HG03039 (cell line): ENCODE measurements around the gene JOSD2.

Experiments used
- ATAC-seq: cut with Tn5 transposase; IDR thresholded peaks from one replicate; pipeline ENCODE4 v1.9.1; 2021; ENCODE audit warnings: mild to moderate bottlenecking, moderate library complexity; ENCODE audit not compliant: unreplicated experiment

JOSD2 gene

DNA sequence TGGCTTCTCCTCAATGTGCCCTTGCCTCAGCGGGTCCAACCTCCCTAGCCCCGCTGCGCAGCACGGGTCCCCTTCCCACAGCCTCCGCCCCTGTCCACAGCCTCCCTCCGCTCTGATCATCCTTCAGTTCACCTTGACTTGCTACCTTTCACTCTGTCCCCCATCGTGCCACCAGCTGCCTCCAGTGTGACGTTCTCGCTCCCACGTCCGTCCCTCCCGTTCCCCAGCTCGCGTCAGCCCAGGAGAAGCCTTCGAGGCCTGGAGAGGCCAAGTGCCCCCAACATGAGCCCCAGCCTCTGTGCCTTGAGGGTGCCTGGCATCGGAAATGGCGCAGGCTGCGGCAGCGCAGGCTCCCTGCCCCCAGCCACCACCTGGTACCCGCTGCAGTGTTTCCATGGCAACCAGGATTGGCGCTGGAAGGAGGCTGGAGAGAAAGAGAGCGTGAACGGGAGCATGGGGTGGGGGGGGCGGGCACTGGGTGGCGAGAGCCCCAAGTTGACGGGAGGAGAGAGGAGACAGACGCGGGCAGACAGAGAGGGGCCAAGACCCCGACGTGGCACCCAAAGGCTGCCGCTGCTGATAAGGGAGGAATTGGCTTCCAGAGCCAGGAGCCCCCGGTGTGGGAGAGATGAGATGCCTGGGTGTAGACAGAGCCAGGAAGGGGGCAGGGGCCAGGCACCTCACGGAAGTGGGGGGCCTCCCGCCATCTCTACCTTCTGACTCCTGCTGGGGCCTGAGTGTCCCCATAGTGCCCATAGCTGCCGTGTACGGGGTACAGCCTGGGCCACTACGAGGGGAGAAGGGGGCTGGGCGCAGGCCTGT lies 3.6 kb upstream of the JOSD2 start:
- ATAC-seq: no peak

DNA sequence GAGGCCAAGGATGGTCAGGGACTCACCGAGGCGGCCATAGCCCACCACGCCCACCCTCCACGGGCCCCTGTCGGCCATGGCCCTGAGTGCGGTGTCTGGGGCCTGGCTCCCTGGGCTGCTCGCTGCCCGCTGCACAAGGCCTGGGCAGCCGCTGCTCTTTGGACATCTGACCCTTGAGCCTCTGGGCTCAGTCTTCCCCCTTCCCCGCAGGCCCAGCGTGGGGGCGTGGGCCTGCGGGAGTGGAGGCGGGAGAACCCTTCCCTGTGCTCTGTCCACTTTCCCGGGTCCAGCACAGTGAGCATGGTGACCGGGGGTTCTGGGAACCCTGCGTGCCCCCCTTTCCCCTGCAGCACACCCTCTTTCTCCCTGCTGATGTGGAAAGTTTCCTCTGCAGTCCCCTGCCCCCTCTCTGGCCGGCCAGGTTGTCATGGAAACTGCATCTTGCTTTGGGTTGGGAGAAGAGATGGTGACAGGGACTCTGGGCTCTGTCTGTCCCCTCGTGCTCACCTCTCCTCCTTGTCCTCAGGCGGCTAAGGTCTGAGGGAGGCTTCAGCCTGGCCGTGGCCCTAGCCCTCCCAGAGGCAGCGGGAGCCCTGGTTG lies 2.9 kb upstream of the JOSD2 start, which contains the start of gene ASPDH:
ASPDH (minus strand) TSS at position 168 of the 600 bp plus-strand sequence; CDS start at position 78, 90 bp downstream.
- no peak for ATAC-seq

DNA sequence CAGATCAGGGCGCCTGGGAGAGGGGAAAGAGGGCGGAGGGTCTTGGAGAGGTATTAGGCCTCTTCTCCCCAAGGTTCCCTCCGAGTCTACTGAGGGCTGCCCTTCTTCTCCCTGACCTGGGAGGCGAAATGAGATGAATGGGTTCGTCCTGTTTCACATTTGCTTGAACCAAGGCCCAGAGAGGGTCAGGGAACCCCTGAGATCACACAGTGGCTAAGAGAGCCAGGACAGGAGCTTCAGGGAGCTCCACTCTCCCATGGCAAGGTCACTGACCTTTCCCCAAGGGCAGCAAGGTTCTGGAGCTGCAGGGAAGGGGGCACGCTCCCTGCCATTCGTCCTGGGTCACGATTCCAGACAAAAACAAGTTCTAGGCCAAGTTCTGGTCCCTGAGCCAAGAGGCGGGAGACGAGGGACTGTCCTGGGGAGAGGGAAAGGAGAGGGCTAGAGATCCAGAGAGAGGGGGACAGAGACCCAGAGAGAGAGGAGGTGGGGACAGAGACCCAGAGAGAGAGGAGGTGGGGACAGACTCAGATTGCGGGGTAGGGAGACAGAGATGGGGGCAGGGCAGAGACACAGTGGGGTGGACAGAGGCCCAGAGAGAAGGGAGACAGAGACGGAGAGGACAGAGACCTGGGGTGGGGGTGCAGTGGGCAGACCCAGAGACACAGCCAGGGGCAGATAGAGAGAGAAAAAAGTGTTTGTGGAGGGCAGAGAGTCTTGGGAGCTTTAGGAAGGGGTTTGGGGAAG lies 2.2 kb upstream of the JOSD2 start:
- no peak for ATAC-seq

DNA sequence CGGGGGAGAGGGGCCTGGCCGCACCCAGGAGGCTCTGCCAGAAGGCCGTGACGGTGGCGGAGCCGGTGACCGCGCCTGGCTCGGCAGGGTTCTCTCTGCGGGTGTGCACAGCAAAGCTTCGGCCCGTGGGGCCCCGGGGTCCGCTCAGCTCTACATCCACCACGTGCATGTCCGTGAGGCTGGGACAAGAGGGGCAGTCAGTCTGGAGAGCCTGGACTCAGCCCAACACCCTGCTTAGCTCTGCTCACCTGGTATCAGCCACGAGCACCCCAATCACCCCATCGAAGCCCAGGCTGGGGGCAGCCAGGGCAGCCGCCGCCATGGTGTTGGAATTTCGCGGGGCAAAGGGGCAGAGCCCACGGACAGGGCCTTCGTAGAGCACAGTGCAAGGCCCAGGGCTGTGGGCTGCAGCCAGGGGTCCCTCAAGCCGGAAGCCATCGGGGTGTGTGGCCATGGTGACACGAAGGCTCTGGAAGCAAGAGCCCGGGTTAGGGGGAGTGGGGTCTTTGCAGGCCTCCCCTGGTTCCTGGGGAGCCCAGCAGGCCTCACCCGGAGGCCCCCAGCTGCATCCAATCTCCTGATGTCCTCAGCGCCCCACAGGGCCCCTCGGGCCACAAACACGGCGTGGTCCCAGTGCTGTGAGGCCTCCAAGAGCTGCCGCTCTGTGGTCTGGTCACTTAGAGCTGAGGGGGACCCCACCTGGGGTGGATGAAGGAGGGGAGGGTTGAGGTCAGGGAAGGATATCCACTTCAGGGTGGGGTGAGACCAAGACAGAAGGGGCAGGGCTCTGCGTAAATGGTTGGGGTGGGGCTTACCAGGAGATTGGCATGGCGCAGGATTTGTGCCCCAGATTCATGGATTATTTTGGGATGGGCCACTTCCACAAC lies 1.4 kb upstream of the JOSD2 start:
- no peak for ATAC-seq

GRCh38 chr19:50510700-50511068 lies 307 bp downstream of the JOSD2 start:
- no peak for ATAC-seq

GRCh38 chr19:50510121-50510670 lies 795 bp downstream of the JOSD2 start:
- ATAC-seq: no peak

GRCh38 chr19:50509366-50509765 lies 1.6 kb downstream of the JOSD2 start:
- no peak for ATAC-seq

GRCh38 chr19:50508843-50509190 lies 2.2 kb downstream of the JOSD2 start:
- ATAC-seq: no peak

DNA sequence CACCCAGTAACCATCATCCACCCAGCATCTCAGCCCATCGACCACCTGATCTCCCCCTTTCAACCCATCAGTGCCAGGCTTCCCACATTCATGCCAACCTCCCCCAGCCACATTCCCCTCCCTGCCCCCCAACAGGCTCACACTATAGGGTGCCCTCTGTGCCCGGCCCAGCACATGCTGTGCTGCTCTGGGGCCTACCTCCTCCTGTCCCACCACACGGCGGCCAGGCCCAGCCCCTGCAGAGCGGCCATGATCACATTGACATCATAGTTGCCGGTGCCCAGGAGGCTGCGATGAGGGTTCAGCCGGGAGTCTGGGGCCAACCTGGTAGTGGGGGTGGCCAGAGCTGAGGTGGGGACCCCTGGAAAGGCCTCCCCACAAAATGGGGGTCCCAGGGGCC lies 3.6 kb downstream of the JOSD2 start:
- ATAC-seq: no peak

GRCh38 chr19:50506700-50507099 lies 4.3 kb downstream of the JOSD2 start:
- ATAC-seq: no peak

DNA sequence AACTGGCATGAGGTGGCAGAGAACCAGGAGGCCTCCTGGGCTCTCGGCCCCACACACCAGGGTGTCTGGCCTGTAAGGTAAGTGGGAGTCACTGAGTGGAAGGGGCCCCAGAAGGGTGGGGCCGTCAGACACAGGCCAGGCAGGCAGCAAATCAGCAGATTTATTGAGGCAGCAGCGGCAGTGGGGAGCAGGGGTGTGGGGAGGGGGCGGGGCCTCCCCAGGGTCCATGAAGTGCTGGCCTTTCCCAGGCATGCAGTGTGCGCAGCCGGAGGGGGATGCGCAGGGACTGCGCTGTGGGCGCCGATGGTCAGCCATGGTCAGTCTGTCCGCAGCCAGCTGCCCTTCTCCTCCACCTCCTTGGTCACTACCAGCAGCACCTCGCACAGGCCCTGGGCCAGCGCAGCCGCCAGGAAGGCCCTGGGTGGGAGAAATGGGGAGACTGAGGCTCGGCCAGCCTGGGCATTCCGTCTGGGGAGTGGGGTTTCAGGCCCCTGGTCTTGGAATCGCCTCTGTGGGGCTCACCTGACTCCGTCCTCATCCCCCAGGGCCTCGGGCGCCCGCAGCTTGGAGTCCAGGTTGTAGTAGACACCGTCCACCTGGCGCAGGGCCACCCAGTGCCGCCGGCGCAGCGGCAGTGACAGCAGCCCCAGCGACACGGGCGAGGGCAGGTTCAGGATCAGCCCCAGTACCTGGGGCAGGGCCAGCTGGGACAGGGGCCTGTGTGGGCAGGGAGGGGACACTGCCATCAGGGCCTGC lies 5.0 kb downstream of the JOSD2 start:
- no peak for ATAC-seq

DNA sequence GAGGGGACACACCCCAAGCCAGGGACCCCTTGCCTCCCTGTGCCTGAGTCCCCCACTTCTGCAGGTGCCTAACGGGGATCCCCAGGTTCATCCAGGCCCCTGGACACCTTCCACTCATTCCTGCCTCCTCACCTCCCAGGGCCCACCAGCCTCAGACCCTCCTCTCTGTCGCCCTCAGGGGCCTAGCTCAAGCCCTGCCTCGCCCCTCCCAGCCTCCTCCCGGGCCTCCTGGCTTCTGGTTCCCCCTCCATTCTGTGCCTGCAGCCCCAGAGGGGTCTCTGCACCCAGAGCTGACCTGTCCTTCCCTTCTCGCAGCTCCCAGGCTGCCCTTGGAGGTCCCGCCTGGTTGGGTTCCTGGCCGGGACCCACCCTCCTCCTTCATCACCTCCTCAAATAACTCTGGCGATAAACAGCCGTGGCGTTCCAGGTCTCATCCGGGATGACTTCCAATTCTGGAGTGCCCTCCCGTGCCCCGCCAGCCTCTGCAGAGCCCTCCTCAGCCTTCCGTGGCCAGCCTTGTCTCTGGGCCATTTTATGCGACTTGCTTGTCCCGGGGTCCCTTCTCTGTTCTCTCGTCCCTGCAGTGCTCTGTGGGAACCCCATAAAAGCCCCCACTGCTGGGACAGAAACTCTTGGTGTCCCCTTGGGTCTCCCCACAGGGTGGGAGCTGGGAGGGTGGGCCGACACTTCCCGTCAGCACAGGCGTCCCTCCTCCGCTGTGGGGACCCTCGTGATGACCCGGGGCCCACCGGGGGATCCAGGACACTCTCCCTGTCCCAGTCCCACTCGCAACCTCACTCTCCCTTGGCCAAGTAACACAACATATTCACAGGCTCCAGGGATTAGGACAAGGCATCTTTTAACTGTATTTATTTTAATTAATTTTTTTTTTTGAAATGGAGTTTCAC lies 9.2 kb downstream of the JOSD2 start:
- no peak for ATAC-seq

GRCh38 chr19:50501186-50501567 lies 9.8 kb downstream of the JOSD2 start:
- ATAC-seq: no peak

GRCh38 chr19:50500753-50501151 lies 10.2 kb downstream of the JOSD2 start:
- ATAC-seq: no peak

DNA sequence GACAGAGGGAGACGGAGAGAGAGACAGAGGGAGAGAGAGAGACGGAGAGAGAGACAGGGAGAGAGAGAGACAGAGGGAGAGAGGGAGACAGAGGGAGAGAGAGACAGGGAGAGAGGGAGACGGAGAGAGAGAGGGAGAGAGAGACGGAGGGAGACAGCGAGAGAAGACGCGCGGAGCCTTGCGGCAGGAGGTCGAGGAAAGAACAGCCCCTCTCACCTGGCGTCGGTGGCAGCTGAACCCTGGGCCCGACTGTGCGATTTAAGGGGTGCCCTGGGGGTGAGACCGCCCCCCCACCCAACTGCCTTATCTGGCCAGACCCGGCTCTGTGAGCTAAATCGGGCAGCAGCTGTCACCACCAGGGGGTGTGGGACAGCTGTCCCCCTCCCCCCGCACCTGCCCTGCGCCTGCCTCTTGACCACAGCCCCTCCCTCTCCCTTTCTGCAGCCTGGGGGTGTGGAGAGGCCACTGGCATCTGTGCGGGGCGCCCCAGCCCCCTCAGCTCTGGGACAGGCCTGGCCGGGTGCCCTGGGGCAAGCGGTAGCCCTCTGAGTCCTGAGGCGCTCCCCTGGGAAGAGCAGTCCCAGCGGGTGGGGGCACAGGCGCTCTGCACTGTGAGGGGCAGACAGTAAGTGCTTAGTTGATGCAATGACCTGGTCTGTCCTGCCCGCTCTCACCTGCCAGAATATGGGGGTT lies 10.8 kb downstream of the JOSD2 start:
- no peak for ATAC-seq

GRCh38 chr19:50498219-50499056 lies 12.6 kb downstream of the JOSD2 start:
- ATAC-seq: no peak

DNA sequence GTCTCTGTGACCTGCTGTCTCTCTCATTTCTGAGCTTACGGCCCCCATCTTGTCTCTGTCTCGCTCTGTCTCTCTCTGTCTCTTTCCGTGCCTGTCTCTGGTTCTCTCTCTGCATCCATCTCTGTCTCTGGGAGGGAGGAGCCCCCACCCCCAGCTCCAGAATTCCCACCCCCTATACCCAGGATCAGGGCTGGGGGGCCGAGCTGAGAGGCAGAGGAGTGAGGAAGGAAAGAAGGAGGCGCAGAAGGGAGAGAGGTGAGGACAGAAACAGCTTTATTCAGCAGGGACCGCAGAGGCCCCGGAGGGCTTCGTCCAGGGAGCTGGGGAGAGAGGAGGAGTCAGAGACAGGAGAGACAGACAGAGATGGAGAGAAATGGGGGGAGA lies 14.0 kb downstream of the JOSD2 start:
- ATAC-seq: no peak
